CD4-positive, alpha-beta T cell treated with Interferon gamma for 1 hour (primary cell): ENCODE measurements around the gene RALGDS.
"Not testable (repeated sequence)": the region's sequence is repeated elsewhere in the genome, so short reads cannot be mapped to it uniquely, and the experiment has no call there.

Experiments used
- DNase-seq: peaks from one replicate; pipeline ENCODE4 v3.0.0-alpha.2; 2020

RALGDS gene

DNA sequence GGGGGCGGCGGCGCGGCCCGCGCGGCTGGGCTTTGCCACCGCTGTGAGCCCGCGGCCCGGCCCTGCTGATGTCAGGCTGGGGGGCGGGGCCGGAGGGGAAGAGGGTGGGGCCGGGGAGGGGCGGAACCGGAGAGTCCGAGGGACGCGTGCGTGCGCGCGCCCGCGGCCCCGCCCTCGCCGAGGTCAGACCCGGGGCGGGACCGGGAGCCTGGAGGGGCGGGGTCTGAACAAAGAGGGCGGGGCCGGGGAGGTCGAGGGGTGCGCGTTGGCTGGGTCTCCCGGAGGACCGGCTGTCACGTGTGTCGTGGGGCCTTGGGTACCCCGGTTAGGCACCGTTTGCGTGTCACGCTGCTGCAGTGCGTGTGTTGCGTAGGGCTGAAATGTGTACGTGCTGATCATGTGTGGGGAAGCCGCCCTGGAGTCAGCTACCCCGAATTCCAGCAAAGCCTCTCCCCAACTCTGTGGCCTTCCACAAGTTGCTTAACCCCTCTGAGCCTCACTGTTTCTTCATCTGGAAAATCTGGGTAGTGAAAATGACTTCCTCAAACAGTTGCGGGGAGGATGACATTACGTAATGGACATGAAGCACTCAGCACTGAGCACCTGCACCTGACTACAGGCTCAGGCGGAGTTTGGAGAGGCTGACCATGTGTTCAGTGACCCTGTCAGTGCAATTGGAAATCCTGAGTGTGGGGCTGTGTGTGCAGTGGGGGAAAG lies at the start of gene RALGDS:
Gene RALGDS (minus strand): TSS at position 43 of the 717 bp plus-strand sequence. CDS start 86 bp downstream, outside the sequence.
- peak; percentile 92 for DNase-seq

DNA sequence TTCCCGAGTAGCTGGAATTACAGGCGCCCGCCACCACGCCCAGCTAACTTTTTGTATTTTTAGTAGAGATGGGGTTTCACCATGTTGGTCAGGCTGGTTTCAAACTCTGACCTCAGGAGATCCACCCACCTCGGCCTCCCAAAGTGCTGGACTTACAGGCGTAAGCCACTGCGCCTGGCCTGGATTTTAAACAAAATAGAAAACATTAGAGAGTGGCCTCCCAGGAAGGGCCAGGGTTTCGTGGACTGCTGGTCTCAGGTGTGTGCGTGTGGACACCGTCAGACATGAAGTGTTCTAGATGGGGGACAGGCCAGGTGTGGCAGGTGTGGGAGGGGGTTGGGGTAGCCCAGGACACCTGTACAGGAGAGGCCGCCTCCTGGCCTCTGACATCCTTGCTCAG lies 49.7 kb upstream of the RALGDS start:
- no peak for DNase-seq

DNA sequence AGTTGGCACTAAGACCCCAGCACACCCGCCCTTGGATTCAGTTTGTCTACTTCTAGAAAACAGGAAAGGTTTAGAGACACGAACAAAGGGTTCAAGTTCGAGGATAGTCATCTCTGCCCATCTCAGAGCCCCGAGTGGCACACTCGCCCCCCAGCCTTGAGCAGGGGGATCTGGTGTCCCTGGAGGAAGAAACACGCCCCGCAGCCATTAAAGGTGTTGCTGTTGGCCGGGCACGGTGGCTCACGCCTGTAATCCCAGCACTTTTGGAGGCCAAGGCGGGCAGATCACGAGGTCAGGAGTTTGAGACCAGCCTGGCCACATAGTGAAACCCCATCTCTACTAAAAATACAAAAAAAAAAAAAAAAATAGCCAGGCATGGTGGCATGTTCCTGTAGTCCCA lies 48.6 kb upstream of the RALGDS start:
- not testable (repeated sequence) for DNase-seq

DNA sequence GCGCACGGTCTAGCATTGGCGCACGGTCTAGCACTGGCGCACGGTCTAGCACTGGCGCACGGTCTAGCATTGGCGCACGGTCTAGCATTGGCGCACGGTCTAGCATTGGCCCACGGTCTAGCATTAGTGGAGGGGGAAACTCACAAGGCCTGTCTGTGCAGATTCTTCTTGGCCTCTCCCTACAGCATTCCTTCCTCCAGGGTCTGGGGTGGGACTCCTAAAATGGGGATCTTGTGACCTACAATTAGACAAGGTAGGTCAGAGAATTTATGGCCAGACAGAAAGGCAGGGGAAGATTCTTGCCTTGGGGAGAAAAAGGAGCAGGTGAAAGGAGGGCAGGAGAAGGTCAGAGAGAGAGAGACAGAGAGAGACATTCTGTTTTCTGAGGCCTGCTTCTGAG lies 48.1 kb upstream of the RALGDS start:
- DNase-seq: no peak

DNA sequence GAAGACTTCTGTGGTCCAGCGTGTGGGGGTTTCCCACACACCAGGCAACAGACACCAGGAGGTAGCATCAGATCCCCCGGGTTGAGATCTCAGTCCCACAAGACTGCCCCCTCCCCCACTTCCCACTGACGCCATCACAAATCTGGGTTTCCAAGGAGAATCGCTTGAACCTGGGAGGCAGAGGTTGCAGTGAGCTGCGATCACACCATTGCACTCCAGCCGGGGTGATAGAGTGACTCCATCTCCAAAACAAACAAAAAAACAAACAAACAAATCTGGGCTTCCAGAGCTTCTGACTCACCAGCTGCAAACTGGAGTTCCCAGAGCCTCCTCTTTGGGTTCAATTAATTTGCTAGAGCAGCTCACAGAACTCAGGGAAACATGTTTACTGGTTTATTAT lies 47.4 kb upstream of the RALGDS start:
- DNase-seq: no peak

DNA sequence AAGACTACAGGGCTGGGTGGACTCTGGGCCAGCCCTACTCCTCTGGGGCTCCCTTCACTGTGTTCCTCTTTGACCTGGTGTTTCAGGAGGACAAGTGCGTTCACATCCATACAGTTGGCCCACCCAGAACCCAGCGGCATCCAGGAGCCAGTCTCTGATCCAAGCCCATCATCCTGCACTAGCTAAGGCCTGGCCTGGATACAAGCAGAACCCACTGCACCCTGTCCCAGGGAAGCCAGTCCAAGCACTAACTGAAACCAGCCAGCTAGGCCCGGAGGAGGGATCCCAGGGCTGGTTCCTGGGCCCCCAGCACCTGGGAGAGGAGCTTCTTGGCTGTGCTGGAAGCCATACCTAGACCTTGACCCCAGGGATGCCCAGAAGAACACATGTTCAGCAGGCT lies 46.7 kb upstream of the RALGDS start:
- no peak for DNase-seq

DNA sequence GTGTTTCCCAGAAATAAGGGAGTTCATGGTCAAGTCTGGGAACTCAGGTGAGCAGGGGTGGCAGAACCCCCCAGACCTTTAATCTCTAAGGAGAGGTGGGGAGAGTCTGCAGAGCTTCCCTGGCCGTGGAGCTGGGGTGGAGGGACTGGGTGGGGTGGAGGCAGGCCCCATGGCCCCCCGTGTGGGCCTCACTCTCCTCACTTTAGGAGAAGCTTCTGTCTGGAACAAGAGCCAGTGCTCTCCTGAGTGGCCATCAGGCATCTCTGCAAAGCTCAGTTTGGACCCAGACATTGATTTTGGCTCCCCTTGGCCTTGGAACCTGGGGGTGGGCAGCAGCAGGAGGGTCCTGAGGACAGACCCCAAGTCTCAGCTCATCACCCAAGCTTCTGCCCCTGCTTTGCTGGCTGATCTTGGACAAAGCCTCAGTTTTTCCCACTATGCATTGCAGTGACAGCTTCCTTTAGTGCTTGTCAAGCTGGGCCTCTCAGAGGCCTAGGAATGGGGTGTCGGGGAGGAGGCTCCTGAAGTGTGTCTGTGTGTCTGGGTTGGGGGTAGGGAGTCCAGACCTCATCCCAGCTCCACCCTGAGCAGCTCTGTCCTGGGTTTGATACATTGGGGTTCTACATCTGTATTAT lies 46.2 kb upstream of the RALGDS start:
- DNase-seq: no peak

DNA sequence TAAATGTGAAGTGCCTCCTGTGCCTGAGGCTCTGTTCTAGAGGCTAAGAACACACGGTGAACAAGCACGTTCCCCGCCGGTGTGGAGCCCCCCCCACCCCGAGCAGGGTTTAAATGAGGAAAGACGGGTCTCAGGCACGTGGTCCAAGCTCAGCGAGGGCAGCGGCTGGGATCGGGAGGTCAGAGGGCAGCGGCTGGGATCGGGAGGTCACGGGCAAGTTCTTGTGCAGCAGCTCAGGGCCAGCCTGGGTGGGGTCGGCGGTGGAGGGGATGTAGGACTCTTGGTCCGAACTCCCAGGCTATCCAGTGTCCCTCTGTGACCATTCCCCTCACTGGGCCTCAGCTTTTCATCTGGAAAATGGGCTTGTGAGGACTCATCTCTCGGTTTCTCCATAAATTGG lies 45.4 kb upstream of the RALGDS start:
- no peak for DNase-seq

DNA sequence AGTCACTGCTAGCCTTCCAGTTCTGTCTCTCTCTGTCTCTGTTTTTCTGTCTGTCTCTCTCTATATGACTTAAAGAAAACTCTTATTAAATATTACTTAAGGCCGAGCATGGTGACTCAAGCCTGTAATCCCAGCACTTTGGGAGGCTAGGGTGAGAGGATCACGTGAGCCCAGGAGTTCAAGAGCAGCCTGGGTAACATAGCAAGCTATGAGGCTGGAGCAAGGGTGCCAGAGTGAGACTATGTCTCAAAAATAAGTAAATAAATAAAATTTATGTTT lies 44.4 kb upstream of the RALGDS start:
- no peak for DNase-seq

DNA sequence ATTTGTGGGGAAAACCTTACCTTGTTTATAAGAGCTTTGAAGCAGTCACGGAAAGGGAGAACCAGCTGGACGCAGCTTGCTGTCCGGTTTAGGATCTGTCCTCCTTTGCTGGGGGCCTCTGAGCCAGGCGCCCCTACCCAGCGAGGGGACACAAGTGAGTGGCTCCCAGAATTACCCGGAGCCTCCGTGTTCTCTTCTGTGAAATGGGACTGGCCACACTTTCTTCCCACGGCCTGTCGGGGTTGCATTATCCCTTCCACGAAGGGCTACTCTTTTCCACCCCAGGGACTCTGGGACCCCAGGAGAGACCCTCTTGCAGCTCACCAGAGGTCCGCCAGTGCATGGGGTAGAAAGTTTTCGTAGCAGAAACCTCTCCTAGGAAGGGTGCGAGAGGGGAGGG lies 43.2 kb upstream of the RALGDS start:
- DNase-seq: no peak

DNA sequence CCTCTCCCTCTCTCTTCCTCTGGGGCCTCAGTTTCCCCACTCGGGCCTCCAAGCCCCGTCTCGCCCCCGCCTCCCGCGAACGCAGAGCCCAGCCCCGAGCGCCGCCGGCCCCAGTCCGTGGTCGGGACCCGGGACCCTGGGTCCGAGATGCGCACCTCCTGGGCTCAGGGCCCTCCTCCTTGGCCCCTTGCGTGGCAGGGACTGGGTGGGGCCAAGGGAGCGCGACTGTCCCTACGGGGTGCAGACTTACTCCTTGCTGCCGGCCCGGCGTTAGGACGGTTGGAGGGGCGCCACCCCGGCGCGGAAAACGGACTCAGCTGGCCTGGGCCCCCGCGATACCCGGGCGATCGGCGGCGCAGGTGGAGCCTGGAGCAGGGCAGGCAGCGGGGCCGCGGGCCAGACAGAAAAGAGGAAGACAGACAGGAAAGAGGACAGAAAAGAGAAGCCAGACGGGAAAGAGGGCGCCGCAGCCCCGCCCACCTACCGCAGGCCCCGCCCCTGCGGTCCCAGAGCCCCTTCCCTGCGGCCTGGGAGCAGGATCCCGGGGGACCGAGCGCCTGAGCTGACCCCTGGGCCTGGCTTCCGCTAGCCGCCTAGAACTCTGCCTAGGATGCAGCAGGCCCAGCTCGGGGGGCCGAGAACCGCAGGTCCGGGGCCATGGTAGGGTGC lies 42.6 kb upstream of the RALGDS start, which contains the start of gene GBGT1:
Gene GBGT1 (minus strand): TSS at position 411 of the 669 bp plus-strand sequence. CDS start 1,502 bp downstream, outside the sequence.
- peak; percentile 55 for DNase-seq

DNA sequence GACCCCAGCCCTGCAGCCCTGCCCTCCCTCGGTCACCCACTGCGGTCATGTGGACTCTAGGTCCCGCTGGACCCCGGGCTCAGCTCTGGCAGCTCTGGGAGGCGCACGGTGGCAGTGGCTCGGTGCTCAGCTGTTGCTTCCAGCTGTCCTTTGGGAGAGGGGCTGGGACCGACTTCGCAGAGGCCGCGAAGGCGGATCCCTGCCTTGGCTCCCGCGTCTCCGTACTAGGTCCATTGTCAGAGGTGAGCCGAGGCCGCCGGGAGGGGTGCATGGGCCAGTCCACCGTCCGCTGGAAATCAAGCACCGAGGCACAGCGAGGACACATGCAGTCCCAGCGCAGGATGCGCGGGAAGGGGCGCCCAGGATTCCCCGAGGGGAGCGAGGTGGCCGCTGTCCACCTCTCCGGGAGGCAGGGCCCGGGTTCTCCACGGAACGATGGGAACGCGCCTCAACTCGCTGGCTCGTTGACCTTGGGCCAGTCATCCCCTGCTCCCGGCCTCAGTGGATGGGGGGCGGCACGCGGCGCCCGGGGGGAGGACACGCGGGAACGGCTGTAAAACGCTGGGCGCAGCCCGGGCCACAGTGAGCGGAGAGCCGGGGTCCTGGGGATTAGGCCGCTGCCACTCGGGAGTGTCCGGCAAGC lies 41.9 kb upstream of the RALGDS start:
- no peak for DNase-seq

DNA sequence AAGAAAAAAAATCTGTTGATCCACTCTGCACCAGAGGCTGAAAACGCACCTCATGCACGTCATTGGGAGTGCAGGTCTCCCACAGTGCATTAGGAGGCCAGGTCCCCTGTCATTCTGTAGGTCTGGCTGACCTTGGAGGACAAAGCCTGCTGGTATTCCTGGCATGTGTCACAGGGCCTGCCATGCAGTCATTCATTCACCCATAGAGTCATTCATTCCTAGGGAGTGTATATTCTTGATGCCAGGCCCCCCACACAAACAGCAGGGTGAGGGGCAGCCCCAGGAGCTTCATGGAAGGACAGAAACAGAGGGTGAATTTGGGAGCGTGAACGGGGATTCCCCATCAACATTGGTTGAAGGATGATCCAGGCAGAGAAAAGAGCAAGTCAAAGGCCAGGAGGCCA lies 40.5 kb upstream of the RALGDS start:
- no peak for DNase-seq

DNA sequence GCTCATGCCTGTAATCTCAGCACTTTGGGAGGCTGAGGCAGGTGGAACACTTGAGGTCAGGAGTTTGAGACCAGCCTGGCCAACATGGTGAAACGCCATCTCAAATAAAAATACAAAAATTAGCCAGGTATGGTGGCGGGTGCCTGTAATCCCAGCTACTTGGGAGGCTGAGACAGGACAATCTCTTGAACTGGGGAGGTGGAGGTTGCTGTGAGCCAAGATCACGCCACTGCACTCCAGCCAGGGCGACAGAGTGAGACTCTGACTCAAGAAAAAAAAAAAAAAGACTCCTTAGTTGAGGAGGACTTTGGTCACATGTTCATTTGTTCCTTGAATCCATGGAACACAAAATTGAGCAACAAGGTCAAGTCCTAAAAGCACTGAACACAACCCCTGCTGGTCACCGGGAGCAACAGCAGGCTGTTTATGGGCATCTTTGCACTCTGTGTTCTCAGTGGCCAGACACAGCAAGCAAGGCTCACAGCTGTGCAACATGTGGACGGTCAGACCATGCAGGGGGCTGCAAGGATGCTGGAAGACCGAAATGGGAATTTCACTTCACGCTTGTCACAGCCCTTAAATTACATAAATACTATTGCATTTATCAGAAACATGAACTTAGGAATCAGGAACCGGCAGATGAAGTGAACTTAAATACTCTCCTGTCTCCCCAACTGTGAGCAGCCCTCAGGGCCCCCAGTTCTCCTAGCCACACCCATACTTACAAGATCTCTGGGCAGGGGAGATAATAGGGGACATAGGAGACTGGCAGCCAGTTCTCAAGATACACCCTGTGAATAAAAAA lies 39.9 kb upstream of the RALGDS start:
- peak; percentile 34 for DNase-seq

DNA sequence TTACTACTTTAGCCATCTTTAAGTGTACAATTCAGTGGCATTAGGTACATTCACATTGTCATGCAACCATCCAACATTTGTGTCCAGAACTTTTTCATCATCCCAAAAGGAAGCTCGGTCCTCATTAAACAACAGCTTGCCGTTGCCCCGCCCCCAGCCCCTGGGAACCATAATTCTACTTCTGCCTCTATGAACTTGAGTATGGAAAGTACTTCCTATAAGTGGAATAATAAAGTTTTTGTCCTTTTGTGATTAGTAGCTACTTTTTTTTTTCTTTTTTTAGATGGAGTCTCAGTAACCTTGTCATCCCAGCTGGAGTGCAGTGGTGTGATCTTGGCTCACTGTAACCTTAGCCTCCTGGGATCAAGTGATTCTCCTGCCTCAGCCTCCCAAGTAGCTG lies 37.7 kb upstream of the RALGDS start:
- DNase-seq: no peak

DNA sequence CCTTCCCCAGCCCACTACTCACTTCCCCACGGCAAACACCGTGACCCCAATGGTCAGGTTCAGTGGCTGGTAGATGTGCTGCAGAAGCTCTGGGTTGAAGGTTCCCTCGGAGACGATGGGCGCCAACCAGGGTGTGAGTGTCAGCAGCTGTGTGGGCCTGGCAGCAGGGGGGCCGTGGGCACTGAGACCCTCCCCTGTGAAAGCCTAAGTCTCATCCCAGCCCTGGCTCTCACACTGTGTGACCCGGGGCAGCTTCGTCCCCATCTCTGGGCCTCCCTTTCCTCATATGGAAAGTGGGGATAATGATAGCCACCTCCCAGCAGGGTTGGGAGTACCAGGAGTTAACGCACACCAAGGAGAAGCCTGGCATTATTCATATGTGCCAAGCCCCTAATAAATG lies 34.1 kb upstream of the RALGDS start:
- DNase-seq: no peak

DNA sequence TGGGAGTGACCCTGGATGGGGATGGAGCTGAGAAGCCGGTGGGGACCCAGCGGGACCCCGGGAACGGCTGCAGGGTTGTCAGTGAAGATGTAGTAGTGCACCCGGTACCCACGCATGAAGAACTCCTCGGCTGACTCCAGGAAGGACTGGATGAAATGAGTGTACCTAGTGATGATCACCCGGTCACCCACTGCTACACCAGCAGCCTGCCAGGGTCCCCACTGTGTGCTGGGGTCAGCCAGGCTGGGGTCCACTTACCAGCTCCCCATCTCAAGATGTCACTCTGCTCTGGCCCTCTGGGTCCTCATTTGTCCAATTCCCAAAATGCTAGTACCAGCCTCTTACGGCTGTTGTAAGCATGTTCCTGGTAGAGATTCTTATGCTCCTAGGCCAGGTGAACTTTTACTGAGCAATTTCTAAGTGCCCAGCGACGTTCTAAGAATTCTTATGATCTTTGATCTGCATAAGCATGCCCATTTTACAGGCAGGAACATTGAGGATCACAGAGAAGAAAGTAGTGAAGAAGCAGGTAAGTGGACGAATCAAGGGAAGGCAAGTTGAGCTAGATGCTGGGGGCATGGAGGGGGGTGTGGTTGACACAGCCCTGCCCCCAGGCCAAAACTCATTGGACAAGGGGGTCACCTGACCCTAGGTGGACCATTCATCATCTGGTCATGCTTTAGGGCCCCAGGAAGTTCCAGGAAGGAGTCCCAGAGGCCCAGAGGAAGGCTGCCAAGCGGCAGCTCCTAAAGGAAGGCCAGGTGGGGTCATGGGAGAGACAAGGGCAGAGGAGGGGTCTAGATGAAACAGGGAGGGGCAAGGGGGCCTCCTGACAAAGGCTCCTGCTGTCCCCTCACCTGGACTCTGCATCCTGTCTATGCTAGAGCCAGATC lies 33.3 kb upstream of the RALGDS start:
- no peak for DNase-seq

DNA sequence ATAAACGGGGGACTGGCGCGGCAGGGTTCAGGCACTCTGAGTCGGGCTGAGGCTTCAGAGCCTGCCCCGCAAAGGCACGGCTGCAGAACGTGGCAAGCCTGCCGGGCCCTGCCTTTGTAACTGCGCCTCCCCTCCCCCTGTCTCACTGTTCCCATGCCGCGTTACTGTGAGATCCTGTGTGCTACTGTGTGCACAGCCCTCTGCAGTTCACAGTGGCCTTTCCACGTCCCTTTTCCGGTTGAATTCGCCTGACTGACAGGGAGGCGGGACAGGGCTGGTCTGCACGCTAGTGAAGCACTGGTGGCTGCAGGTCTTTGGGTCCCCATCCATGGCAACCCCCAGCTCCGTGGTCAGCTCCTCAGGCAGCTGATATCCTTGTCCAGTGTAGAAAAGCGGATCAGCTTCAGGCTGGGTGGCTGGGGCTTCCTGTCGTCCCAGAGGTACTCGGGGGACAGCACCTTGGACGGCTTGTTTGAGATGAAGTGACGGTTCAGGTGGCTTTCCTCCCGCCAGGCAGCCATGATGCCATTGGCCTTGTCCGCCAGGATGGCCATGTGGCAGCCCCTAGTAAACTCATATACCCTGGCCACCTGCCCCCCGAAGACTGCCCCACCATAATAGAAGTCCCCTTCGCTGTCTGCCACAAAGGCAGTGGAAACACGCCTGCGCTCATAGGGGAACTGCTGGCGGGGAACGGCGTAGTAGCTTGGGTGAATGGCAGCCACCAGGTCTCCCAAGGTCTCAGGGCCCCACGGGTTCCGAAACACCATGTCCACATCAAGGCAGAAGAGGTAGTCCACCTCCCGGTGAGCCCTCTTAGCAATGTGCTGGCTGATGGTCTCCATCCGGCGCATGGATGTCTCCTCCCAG lies 32.4 kb upstream of the RALGDS start:
- DNase-seq: no peak

DNA sequence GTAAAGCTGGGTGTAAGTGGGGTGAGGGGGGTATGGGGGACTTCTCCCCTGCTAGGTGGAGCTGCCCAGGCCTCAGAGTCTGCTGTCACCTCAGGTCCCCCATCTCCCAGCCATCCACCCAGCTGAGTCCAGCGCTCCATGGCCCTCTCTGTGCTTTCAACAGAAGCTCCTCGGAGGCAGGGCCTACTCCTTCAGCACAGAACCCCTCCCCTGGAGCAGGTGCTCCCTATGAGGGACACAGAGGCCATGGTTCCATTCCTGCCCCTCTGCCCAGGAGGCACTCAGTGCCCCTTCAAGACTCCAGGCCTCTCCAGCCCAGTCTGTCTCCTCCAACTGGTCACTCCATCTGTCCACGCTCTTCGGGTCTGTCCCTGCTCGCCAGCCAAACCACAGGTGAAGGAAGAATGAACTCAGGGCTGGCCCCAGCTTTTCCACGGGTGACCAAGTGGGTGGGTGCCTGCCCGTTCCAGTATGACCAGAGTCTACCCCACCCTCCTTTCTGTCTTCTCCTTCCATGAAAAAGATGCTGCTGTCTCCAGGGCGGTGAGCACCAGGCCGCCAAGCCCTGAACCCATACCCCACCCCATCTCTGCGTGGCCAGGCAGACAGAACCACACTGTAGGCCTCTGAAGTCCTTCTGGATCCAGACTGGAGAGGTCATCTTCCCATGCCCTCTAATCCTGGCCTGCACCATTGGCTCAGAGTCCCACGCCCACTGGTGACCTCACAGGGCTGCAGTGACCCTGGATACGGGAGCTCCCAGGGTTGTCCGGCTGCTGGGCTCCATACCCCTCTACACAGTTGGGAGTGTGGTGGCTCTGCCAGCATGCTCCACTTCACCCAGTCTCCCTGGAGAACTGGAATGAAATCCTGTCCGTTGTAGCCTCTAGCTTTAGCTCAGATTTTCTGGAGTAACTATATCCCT lies 30.8 kb upstream of the RALGDS start:
- DNase-seq: no peak

DNA sequence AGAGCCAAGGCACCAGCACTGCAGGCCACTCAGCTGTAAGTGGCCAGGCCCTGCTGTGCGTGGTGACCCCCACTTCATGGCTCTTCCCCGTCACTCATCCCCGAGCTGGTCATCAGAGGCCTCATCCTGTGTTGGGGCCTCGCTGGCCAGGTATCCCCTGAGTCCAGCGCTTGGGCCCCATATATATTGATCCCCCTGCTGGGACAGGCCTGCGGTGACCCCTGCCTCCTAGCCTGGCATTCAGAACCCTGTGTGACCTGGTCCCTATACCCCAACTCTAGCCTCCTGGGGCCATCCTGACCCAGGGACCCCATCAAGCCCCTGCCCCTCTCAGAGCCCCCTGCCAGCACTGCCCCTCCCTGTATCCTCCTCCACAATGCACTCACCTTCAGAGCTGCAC lies 30.0 kb upstream of the RALGDS start:
- DNase-seq: no peak
